ENCODE results near the gene GCK.

GRCh38 chr7:44212018-44212417 is 22.8 kb upstream of the GCK start:
- TF ChIP-seq SP1 (IDR thresholded peaks at IDR 0.05), result no peak
- TF ChIP-seq FOXK2 (IDR thresholded peaks at IDR 0.05), result no peak
- no peak for TF ChIP-seq BHLHE40 (IDR thresholded peaks at IDR 0.05; ENCODE audit: borderline replicate concordance)
- no peak for TF ChIP-seq PKNOX1 (IDR thresholded peaks at IDR 0.05)
- TF ChIP-seq ARNT (IDR thresholded peaks at IDR 0.05), result no peak
- no peak for TF ChIP-seq FOXM1 (IDR thresholded peaks at IDR 0.05; ENCODE audit: borderline replicate concordance)
- TF ChIP-seq TARDBP (IDR thresholded peaks at IDR 0.05), result no peak
- no peak for TF ChIP-seq FOXA1 (IDR thresholded peaks at IDR 0.05)
- TF ChIP-seq ELF4 (IDR thresholded peaks at IDR 0.05), result no peak
- TF ChIP-seq SUZ12 (IDR thresholded peaks at IDR 0.05), result no peak
